K562 (cell line): Measurements from ENCODE around the gene LPXN. TPM values are rescaled to one million over a fixed set of nuclear protein-coding genes. Genes with fewer than 3 reads are reported as not detected.

Experiments used
- ATAC-seq: fragments of 200-7000 bp; cut with Tn5 transposase; 3 replicates; pipeline ENCODE4 v1.9.1; 2020; ENCODE audit warnings: moderate library complexity
- BruUV-seq: library from RNA; stranded (reverse); fragments of 400-500 nt; replicated peaks from 2 replicates; lab custom pipeline; 2021; lab: Mats Ljungman, UMichigan
- CTCF ChIA-PET: fragments of 300-600 bp; formaldehyde crosslinking; extraction: SDS; loops from one replicate; lab custom pipeline; 2021; ENCODE audit warnings: low intra/inter-chr PET ratio; lab: Yijun Ruan, JAX
- POLR2A ChIA-PET: fragments of 300-600, 350-650 bp; sonication (Branson Sonifier 250); formaldehyde crosslinking; extraction: SDS; loops from one replicate; lab custom pipeline; 2021; ENCODE audit warnings: antibody characterized with exemption, inconsistent platforms; lab: Yijun Ruan, JAX
- DNase-seq, 4 experiments: peaks; one replicate each; pipeline versions ENCODE4 v3.0.0 to v3.0.0-alpha.2; 2011 to 2018; ENCODE audit warnings: low spot score in 3 of 4, mixed read lengths in 3 of 4; ENCODE audit errors: extremely low read depth in 1 of 4
- FAIRE-seq: peaks from 2 replicates; lab custom pipeline; 2011; peaks lifted over from hg19 to GRCh38; lab: Jason Lieb, UNC
- H2AFZ ChIP-seq: 2 replicates; pipeline ENCODE4 v1.6.0; 2011; ENCODE audit warnings: low read depth, low read length, control low read depth, inconsistent platforms
- H3K27ac ChIP-seq: fragments of 200-600 bp; 3 replicates; pipeline ENCODE4 v1.8.0; 2011; ENCODE audit warnings: low read depth, mild to moderate bottlenecking, control low read depth, inconsistent platforms, low read length, moderate library complexity, mixed read lengths; ENCODE audit errors: extremely low read depth
- H3K27me3 ChIP-seq, 2 experiments: fragments of 300-600 bp in 1 of 2; 2 replicates in 1 of 2; 3 replicates in 1 of 2; pipeline versions ENCODE4 v1.6.0 to v1.8.0; 2011; ENCODE audit warnings: inconsistent platforms in 2 of 2, low read length in 2 of 2, mild to moderate bottlenecking in 1 of 2, mixed read lengths in 1 of 2, moderate library complexity in 1 of 2; ENCODE audit not compliant: control insufficient read depth in 2 of 2, insufficient read depth in 2 of 2
- H3K36me3 ChIP-seq: fragments of 300-600 bp; 3 replicates; pipeline ENCODE4 v1.8.0; 2011; ENCODE audit warnings: mild to moderate bottlenecking, low read length, inconsistent platforms; ENCODE audit not compliant: control insufficient read depth, insufficient read depth
- H3K4me1 ChIP-seq, 2 experiments: fragments of 200-600 bp in 1 of 2; replicated peaks in 1 of 2; 2 replicates in 1 of 2; 3 replicates in 1 of 2; pipeline versions ENCODE4 v1.5.1 to v1.8.0; 2011; ENCODE audit warnings: inconsistent platforms in 2 of 2, low read length in 2 of 2, mild to moderate bottlenecking in 1 of 2, mixed read lengths in 1 of 2, moderate library complexity in 1 of 2; ENCODE audit not compliant: control insufficient read depth in 2 of 2, insufficient read depth in 2 of 2
- H3K4me2 ChIP-seq: 2 replicates; pipeline ENCODE4 v1.6.1; 2011; ENCODE audit warnings: low read length, control low read depth, inconsistent platforms, mixed read lengths; ENCODE audit not compliant: insufficient read depth
- H3K4me3 ChIP-seq: fragments of 200-600 bp; sonication (generic), shearing (Covaris generic); 2 replicates; pipeline ENCODE4 v1.5.1; 2016; ENCODE audit warnings: control low read depth, inconsistent platforms
- H3K79me2 ChIP-seq: fragments of 200-600 bp; 3 replicates; pipeline ENCODE4 v1.8.0; 2011; ENCODE audit warnings: low read length, inconsistent platforms; ENCODE audit not compliant: control insufficient read depth, insufficient read depth
- H3K9ac ChIP-seq, 2 experiments: 2 replicates each; pipeline versions ENCODE4 v1.6.0 to v1.6.1; 2011; ENCODE audit warnings: low read depth in 2 of 2, low read length in 2 of 2, control low read depth in 1 of 2, inconsistent platforms in 1 of 2, mild to moderate bottlenecking in 1 of 2, mixed read lengths in 1 of 2; ENCODE audit not compliant: insufficient read depth in 1 of 2
- H3K9me1 ChIP-seq: one replicate; pipeline ENCODE4 v1.6.0; 2011; ENCODE audit warnings: inconsistent platforms, mild to moderate bottlenecking, low read length, moderate library complexity; ENCODE audit not compliant: control insufficient read depth, insufficient read depth
- H3K9me3 ChIP-seq: replicated peaks from 2 replicates; pipeline ENCODE4 v1.5.1; 2011; ENCODE audit warnings: low read depth, low read length, inconsistent platforms; ENCODE audit not compliant: control insufficient read depth, insufficient read depth
- H4K20me1 ChIP-seq: replicated peaks from 2 replicates; pipeline ENCODE4 v1.6.1; 2011; ENCODE audit warnings: low read length, inconsistent platforms, mixed read lengths; ENCODE audit not compliant: control insufficient read depth, insufficient read depth
- FOXP1 ChIP-seq: sonication (generic); formaldehyde crosslinking; IDR thresholded peaks from 2 replicates; pipeline ENCODE4 v1.8.0; 2022; ENCODE audit warnings: mild to moderate bottlenecking, missing genetic modification reagents
- KDM1A ChIP-seq, 2 experiments: fragments of 450-650 bp; IDR thresholded peaks; 2 replicates each; pipeline ENCODE4 v1.6.1; 2016; ENCODE audit warnings: mild to moderate bottlenecking in 2 of 2
- MIER1 ChIP-seq: fragments of 450-650 bp; IDR thresholded peaks from 2 replicates; pipeline ENCODE4 v1.6.1; 2016; ENCODE audit warnings: antibody characterized with exemption, mild to moderate bottlenecking, low read depth
- NCOA1 ChIP-seq: fragments of 450-650 bp; IDR thresholded peaks from 2 replicates; pipeline ENCODE4 v1.6.1; 2016; ENCODE audit warnings: low read depth
- ZNF695 ChIP-seq: fragments of 450-650 bp; formaldehyde crosslinking; IDR thresholded peaks from 2 replicates; pipeline ENCODE4 v1.4.0; 2020; ENCODE audit warnings: mild to moderate bottlenecking, moderate library complexity
- WGBS: fragments of 100-300 bp; shearing (Covaris generic); methylation state at CpG from one replicate; pipeline ENCODE4 v1.1.6; 2016; ENCODE audit warnings: low coverage, mixed read lengths; ENCODE audit not compliant: insufficient coverage; ENCODE audit errors: missing lambda C conversion rate; 5-methylcytosine and 5-hydroxymethylcytosine counted together
- in situ Hi-C: fragments of 300-500 bp; cut with MboI; formaldehyde crosslinking; loops from 4 replicates; pipeline ENCODE4 v1.15.0; 2018; ENCODE audit warnings: inconsistent platforms, mixed read lengths
- intact Hi-C: fragments of 100-400 bp; cut with micrococcal nuclease; formaldehyde crosslinking; loops from 2 replicates; pipeline ENCODE4 v1.14.2; 2022
- polyA plus RNA-seq, 8 experiments: library from polyadenylated mRNA; depleted of rRNA in 4 of 8; stranded (reverse) in 5 of 8; unstranded in 3 of 8; fragments of >200 nt; fragmentation: Nextera tagmentation in 2 of 8; fragmentation: Illumina TruSeq in 1 of 8; extraction: Ambion mirVana in 2 of 8; extraction: Trizol in 1 of 8; gene quantifications; 2 replicates each; pipeline versions ENCODE4 v1.2.1 to v1.2.3, GENCODE V29; 2011 to 2014; ENCODE audit warnings: inconsistent platforms in 1 of 8, missing spikeins in 1 of 8
- total RNA-seq, 7 experiments: library from RNA; depleted of rRNA in 6 of 7; stranded (reverse); fragments of >200 nt in 6 of 7; fragmentation: Illumina TruSeq in 2 of 7; extraction: Trizol in 2 of 7; gene quantifications; 2 replicates each; pipeline versions ENCODE4 v1.2.1 to v1.2.3, GENCODE V29; 2011 to 2021; ENCODE audit warnings: low replicate concordance in 1 of 7
- TF ChIP-seq, protein P1 (sequence below): fragments of 450-650 bp; conservative IDR thresholded peaks from 2 replicates; pipeline ENCODE4 v1.6.1; 2016; ENCODE audit warnings: missing genetic modification characterization, low read depth, mild to moderate bottlenecking, missing compliant biosample characterization, moderate library complexity

Gene LPXN
- total and polyA plus RNA-seq, 9 of the 15 experiments (the other 6 are each of a cell fraction or from before 2014, with no cell fraction given), result 0.73 to 3.1 (median 2.0) TPM

GRCh38 chr11:58616594-58616993 is 40.9 kb upstream of the LPXN start:
- no peak for TF ChIP-seq MIER1
- no peak for TF ChIP-seq KDM1A (IDR thresholded peaks at IDR 0.05)
- TF ChIP-seq ZNF695 (CRISPR knock-in tag), result no peak
- TF ChIP-seq, protein P1, sequence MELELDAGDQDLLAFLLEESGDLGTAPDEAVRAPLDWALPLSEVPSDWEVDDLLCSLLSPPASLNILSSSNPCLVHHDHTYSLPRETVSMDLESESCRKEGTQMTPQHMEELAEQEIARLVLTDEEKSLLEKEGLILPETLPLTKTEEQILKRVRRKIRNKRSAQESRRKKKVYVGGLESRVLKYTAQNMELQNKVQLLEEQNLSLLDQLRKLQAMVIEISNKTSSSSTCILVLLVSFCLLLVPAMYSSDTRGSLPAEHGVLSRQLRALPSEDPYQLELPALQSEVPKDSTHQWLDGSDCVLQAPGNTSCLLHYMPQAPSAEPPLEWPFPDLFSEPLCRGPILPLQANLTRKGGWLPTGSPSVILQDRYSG (tag), result no peak
- TF ChIP-seq NCOA1, result no peak
- no peak for TF ChIP-seq FOXP1 (CRISPR knock-in tag)
- BruUV-seq, result no TSS peak
- DNase-seq (no peak), ATAC-seq (no peak), FAIRE-seq (no peak)
- in situ Hi-C loops, result no loop called here
- H3K4me3 ChIP-seq, result no peak overlapping the region
- no peaks in the 10 kb centered on the region for H4K20me1 ChIP-seq
- H3K4me1 ChIP-seq, result no peaks in the 10 kb centered on the region
- intact Hi-C loops, result no loop called here
- peaks cover 6% of the 10 kb centered on the region; the same call in 2 of the 3 replicates for H3K79me2 ChIP-seq
- H3K9ac ChIP-seq, result no peak overlapping the region
- no peak overlapping the region for H2AFZ ChIP-seq
- no peaks in the 10 kb centered on the region for H3K9me1 ChIP-seq
- WGBS, result 80% methylated on average over 4 of the region's 4 CpGs
- CTCF ChIA-PET, result no interaction called here
- POLR2A ChIA-PET, result no interaction called here
- H3K4me2 ChIP-seq, result no peak overlapping the region
- H3K36me3 ChIP-seq, result peaks cover 98% of the 10 kb centered on the region
- no peaks in the 10 kb centered on the region for H3K27me3 ChIP-seq
- H3K27ac ChIP-seq, result no peak overlapping the region
- no peaks in the 10 kb centered on the region for H3K9me3 ChIP-seq
